WI38 (cell line): ENCODE results near the gene BCAS3.

Source experiments
- H3K4me3 ChIP-seq: 2 replicates; pipeline ENCODE4 v1.5.1; 2011; ENCODE audit warnings: low read depth, mild to moderate bottlenecking, control low read depth, low read length
- CTCF ChIP-seq: IDR thresholded peaks from 2 replicates; pipeline ENCODE4 v1.5.1; 2012; ENCODE audit warnings: low read depth, mild to moderate bottlenecking, control low read depth, low read length

BCAS3 gene

GRCh38 chr17:61283043-61283442 is 605.4 kb downstream of the BCAS3 start:
- no peak for TF ChIP-seq CTCF
- H3K4me3 ChIP-seq: no peak overlapping the region

- H3K4me3 ChIP-seq: no peak overlapping the region
- TF ChIP-seq CTCF: no peak
These were observed 606.5 kb downstream of the BCAS3 start for GRCh38 chr17:61284174-61284573.

- H3K4me3 ChIP-seq: no peak overlapping the region
- no peak for TF ChIP-seq CTCF
These were observed 607.1 kb downstream of the BCAS3 start for GRCh38 chr17:61284746-61285145.

GRCh38 chr17:61285526-61286320 is 608.1 kb downstream of the BCAS3 start:
- TF ChIP-seq CTCF: no peak
- H3K4me3 ChIP-seq: no peak overlapping the region; the same call in 1 of the 2 replicates

- no peak for TF ChIP-seq CTCF
- no peak overlapping the region for H3K4me3 ChIP-seq
These were observed 608.8 kb downstream of the BCAS3 start for GRCh38 chr17:61286449-61286848.

- TF ChIP-seq CTCF: no peak
- no peak overlapping the region for H3K4me3 ChIP-seq
These were observed 612.0 kb downstream of the BCAS3 start for GRCh38 chr17:61289408-61290385.
